ENCODE results near the gene AKAP10.
"Not testable (repeated sequence)": the region's sequence is repeated elsewhere in the genome, so short reads cannot be mapped to it uniquely, and the experiment has no call there.

AKAP10 gene

GRCh38 chr17:19992803-19993713 is 15.4 kb upstream of the AKAP10 start:
- Histone ChIP-seq H3K4me3 (peak overlapping the region; percentile 15; the same call in 1 of the 2 replicates), H3K27me3 (ENCODE audit: low read depth) (no peaks in the 10 kb centered on the region), H3K36me3 (replicated peaks) (no peaks in the 10 kb centered on the region), H3K9me3 (no peaks in the 10 kb centered on the region), H3K4me1 (peaks cover 5% of the 10 kb centered on the region)
- in situ Hi-C loops (cut with MboI; ENCODE audit: low sequenced_read_pairs), result loop anchor here (10.0 to 25.0 kb wide), 3 partner anchors 122 to 319 kb away; no protein-coding TSS in a partner anchor
- DNase-seq (ENCODE audit: low spot score in 2 of 2), result peak; percentile 91 to 93

- no peaks in the 10 kb centered on the region for H3K27me3 ChIP-seq (ENCODE audit: low read depth)
- H3K36me3 ChIP-seq (replicated peaks), result no peaks in the 10 kb centered on the region
- peaks cover 19% of the 10 kb centered on the region for H3K4me1 ChIP-seq
- no peaks in the 10 kb centered on the region for H3K9me3 ChIP-seq
- DNase-seq (ENCODE audit: low spot score in 2 of 2), result peak in 1 of 2 experiments; percentile 25
- in situ Hi-C loops (cut with MboI; ENCODE audit: low sequenced_read_pairs), result loop anchor here (10.0 to 25.0 kb wide), 3 partner anchors 123 to 321 kb away; no protein-coding TSS in a partner anchor
- H3K4me3 ChIP-seq, result no peak overlapping the region
These were observed 13.7 kb upstream of the AKAP10 start for GRCh38 chr17:19991252-19991885.

- DNase-seq (ENCODE audit: low spot score in 2 of 2), result no peak
These were observed 10.3 kb upstream of the AKAP10 start for GRCh38 chr17:19987897-19988296.

GRCh38 chr17:19986941-19987861 is 9.6 kb upstream of the AKAP10 start:
- Histone ChIP-seq H3K4me3 (no peak overlapping the region), H3K36me3 (replicated peaks) (no peaks in the 10 kb centered on the region), H3K27me3 (ENCODE audit: low read depth) (no peaks in the 10 kb centered on the region), H3K9me3 (no peaks in the 10 kb centered on the region), H3K4me1 (peaks cover 14% of the 10 kb centered on the region)
- DNase-seq (ENCODE audit: low spot score in 2 of 2), result peak in 1 of 2 experiments; percentile 58
- in situ Hi-C loops (cut with MboI; ENCODE audit: low sequenced_read_pairs), result loop anchor here (25.0 kb wide), 1 partner anchor 325 kb away; no protein-coding TSS in a partner anchor

More at GRCh38 chr17:19987897-19988296, 10.3 kb upstream of the AKAP10 start:
- in situ Hi-C loops (cut with MboI; ENCODE audit: low sequenced_read_pairs), result loop anchor here (25.0 kb wide), 1 partner anchor 324 kb away; no protein-coding TSS in a partner anchor
- H3K4me3 ChIP-seq, result no peak overlapping the region
- peaks cover 14% of the 10 kb centered on the region for H3K4me1 ChIP-seq
- H3K36me3 ChIP-seq (replicated peaks), result no peaks in the 10 kb centered on the region
- H3K9me3 ChIP-seq, result no peaks in the 10 kb centered on the region
- H3K27me3 ChIP-seq (ENCODE audit: low read depth), result no peaks in the 10 kb centered on the region

- Histone ChIP-seq H3K9me3 (peaks cover 5% of the 10 kb centered on the region), H3K27me3 (ENCODE audit: low read depth) (no peaks in the 10 kb centered on the region), H3K4me1 (peaks cover 9% of the 10 kb centered on the region), H3K4me3 (no peak overlapping the region), H3K36me3 (replicated peaks) (peaks cover 4% of the 10 kb centered on the region)
- in situ Hi-C loops (cut with MboI; ENCODE audit: low sequenced_read_pairs), result loop anchor here (25.0 kb wide), 1 partner anchor 332 kb away; no protein-coding TSS in a partner anchor
- peak in 1 of 2 experiments; percentile 35 for DNase-seq (ENCODE audit: low spot score in 2 of 2)
These were observed 2.5 kb upstream of the AKAP10 start for GRCh38 chr17:19979917-19980770.

GRCh38 chr17:19978805-19979211 is 1.2 kb upstream of the AKAP10 start:
- in situ Hi-C loops (cut with MboI; ENCODE audit: low sequenced_read_pairs), result loop anchor here (25.0 kb wide), 1 partner anchor 333 kb away; no protein-coding TSS in a partner anchor
- peaks cover 5% of the 10 kb centered on the region for H3K9me3 ChIP-seq
- H3K36me3 ChIP-seq (replicated peaks), result peaks cover 4% of the 10 kb centered on the region
- H3K4me1 ChIP-seq, result peaks cover 9% of the 10 kb centered on the region
- DNase-seq (ENCODE audit: low spot score in 2 of 2), result no peak
- H3K27me3 ChIP-seq (ENCODE audit: low read depth), result no peaks in the 10 kb centered on the region
- no peak overlapping the region for H3K4me3 ChIP-seq

GRCh38 chr17:19978209-19978802 is 678 bp upstream of the AKAP10 start:
- Histone ChIP-seq H3K9me3 (peaks cover 5% of the 10 kb centered on the region), H3K27me3 (ENCODE audit: low read depth) (no peaks in the 10 kb centered on the region), H3K4me3 (peak overlapping the region; percentile 92), H3K4me1 (peaks cover 9% of the 10 kb centered on the region), H3K36me3 (replicated peaks) (peaks cover 4% of the 10 kb centered on the region)
- DNase-seq (ENCODE audit: low spot score in 2 of 2), result no peak
- in situ Hi-C loops (cut with MboI; ENCODE audit: low sequenced_read_pairs), result loop anchor here (25.0 kb wide), 1 partner anchor 334 kb away; no protein-coding TSS in a partner anchor

GRCh38 chr17:19975601-19976000 is 2.0 kb downstream of the AKAP10 start:
- Histone ChIP-seq H3K4me1 (peaks cover 9% of the 10 kb centered on the region), H3K27me3 (ENCODE audit: low read depth) (no peaks in the 10 kb centered on the region), H3K9me3 (peaks cover 5% of the 10 kb centered on the region), H3K4me3 (no peak overlapping the region), H3K36me3 (replicated peaks) (peaks cover 4% of the 10 kb centered on the region)
- DNase-seq (ENCODE audit: low spot score in 2 of 2), result no peak
- in situ Hi-C loops (cut with MboI; ENCODE audit: low sequenced_read_pairs), result loop anchor here (25.0 kb wide), 1 partner anchor 337 kb away; no protein-coding TSS in a partner anchor

- H3K27me3 ChIP-seq (ENCODE audit: low read depth), result no peaks in the 10 kb centered on the region
- H3K36me3 ChIP-seq (replicated peaks), result peaks cover 16% of the 10 kb centered on the region
- no peak overlapping the region for H3K4me3 ChIP-seq
- DNase-seq (ENCODE audit: low spot score in 2 of 2), result no peak
- in situ Hi-C loops (cut with MboI; ENCODE audit: low sequenced_read_pairs), result no loop called here
- H3K9me3 ChIP-seq, result no peaks in the 10 kb centered on the region; the same call in 1 of the 2 replicates
- H3K4me1 ChIP-seq, result peaks cover 6% of the 10 kb centered on the region
These were observed 4.5 kb downstream of the AKAP10 start for GRCh38 chr17:19973156-19973555.

GRCh38 chr17:19962954-19963353 is 14.7 kb downstream of the AKAP10 start:
- peaks cover 60% of the 10 kb centered on the region for H3K36me3 ChIP-seq (replicated peaks)
- H3K9me3 ChIP-seq; DNase-seq (ENCODE audit: low spot score in 2 of 2); H3K27me3 ChIP-seq (ENCODE audit: low read depth); H3K4me1 ChIP-seq; in situ Hi-C loops (cut with MboI; ENCODE audit: low sequenced_read_pairs); H3K4me3 ChIP-seq: not testable (repeated sequence)

- Histone ChIP-seq H3K4me3 (no peak overlapping the region), H3K36me3 (replicated peaks) (peaks cover 66% of the 10 kb centered on the region), H3K27me3 (ENCODE audit: low read depth) (no peaks in the 10 kb centered on the region), H3K4me1 (peaks cover 3% of the 10 kb centered on the region), H3K9me3 (peaks cover 3% of the 10 kb centered on the region; the same call in 1 of the 2 replicates)
- peak; percentile 29 to 50 for DNase-seq (ENCODE audit: low spot score in 2 of 2)
- in situ Hi-C loops (cut with MboI; ENCODE audit: low sequenced_read_pairs), result loop anchor here (10.0 kb wide), 1 partner anchor 63 kb away; no protein-coding TSS in a partner anchor
These were observed 19.6 kb downstream of the AKAP10 start for GRCh38 chr17:19958023-19958422.

GRCh38 chr17:19955099-19955498 is 22.5 kb downstream of the AKAP10 start:
- Histone ChIP-seq H3K4me1 (peaks cover 3% of the 10 kb centered on the region), H3K27me3 (ENCODE audit: low read depth) (no peaks in the 10 kb centered on the region), H3K9me3 (peaks cover 3% of the 10 kb centered on the region; the same call in 1 of the 2 replicates), H3K36me3 (replicated peaks) (peaks cover 49% of the 10 kb centered on the region), H3K4me3 (no peak overlapping the region)
- no peak for DNase-seq (ENCODE audit: low spot score in 2 of 2)
- in situ Hi-C loops (cut with MboI; ENCODE audit: low sequenced_read_pairs), result loop anchor here (10.0 kb wide), 1 partner anchor 60 kb away; no protein-coding TSS in a partner anchor
